GM06990 (cell line): Measurements from ENCODE around the gene GNB2.

Source experiments
- DNase-seq: peaks from one replicate; pipeline ENCODE4 v3.0.0-alpha.2; 2011; ENCODE audit not compliant: insufficient read length; ENCODE audit errors: extremely low read depth
- H3K27me3 ChIP-seq: replicated peaks from 2 replicates; pipeline ENCODE4 v1.6.0; 2011; ENCODE audit warnings: low read length; ENCODE audit not compliant: control insufficient read depth, insufficient read depth
- H3K36me3 ChIP-seq: 2 replicates; pipeline ENCODE4 v1.5.1; 2011; ENCODE audit warnings: low read length; ENCODE audit not compliant: control insufficient read depth, insufficient read depth
- H3K4me3 ChIP-seq: replicated peaks from 2 replicates; pipeline ENCODE4 v1.5.1; 2011; ENCODE audit warnings: low read depth, mild to moderate bottlenecking, control low read depth, low read length
- TF ChIP-seq, protein P1 (sequence below): IDR thresholded peaks from 2 replicates; pipeline ENCODE4 v1.5.1; 2011; ENCODE audit warnings: low read length, control low read depth, mild to moderate bottlenecking, inconsistent platforms; ENCODE audit not compliant: insufficient read depth, poor library complexity, severe bottlenecking

The GNB2 gene

GRCh38 chr7:100686822-100687211, 13.3 kb downstream of the GNB2 start:
- TF ChIP-seq, protein P1, sequence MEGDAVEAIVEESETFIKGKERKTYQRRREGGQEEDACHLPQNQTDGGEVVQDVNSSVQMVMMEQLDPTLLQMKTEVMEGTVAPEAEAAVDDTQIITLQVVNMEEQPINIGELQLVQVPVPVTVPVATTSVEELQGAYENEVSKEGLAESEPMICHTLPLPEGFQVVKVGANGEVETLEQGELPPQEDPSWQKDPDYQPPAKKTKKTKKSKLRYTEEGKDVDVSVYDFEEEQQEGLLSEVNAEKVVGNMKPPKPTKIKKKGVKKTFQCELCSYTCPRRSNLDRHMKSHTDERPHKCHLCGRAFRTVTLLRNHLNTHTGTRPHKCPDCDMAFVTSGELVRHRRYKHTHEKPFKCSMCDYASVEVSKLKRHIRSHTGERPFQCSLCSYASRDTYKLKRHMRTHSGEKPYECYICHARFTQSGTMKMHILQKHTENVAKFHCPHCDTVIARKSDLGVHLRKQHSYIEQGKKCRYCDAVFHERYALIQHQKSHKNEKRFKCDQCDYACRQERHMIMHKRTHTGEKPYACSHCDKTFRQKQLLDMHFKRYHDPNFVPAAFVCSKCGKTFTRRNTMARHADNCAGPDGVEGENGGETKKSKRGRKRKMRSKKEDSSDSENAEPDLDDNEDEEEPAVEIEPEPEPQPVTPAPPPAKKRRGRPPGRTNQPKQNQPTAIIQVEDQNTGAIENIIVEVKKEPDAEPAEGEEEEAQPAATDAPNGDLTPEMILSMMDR = no peak
- DNase-seq = no peak
- Histone ChIP-seq H3K4me3 (no peak overlapping the region), H3K27me3 (no peaks in the 10 kb centered on the region), H3K36me3 (peaks cover 41% of the 10 kb centered on the region)

- Histone ChIP-seq H3K36me3 (peaks cover 36% of the 10 kb centered on the region), H3K27me3 (no peaks in the 10 kb centered on the region), H3K4me3 (no peak overlapping the region)
- no peak for DNase-seq
- TF ChIP-seq, protein P1 = no peak
Measured at GRCh38 chr7:100687261-100687660, 13.7 kb downstream of the GNB2 start.

DNA sequence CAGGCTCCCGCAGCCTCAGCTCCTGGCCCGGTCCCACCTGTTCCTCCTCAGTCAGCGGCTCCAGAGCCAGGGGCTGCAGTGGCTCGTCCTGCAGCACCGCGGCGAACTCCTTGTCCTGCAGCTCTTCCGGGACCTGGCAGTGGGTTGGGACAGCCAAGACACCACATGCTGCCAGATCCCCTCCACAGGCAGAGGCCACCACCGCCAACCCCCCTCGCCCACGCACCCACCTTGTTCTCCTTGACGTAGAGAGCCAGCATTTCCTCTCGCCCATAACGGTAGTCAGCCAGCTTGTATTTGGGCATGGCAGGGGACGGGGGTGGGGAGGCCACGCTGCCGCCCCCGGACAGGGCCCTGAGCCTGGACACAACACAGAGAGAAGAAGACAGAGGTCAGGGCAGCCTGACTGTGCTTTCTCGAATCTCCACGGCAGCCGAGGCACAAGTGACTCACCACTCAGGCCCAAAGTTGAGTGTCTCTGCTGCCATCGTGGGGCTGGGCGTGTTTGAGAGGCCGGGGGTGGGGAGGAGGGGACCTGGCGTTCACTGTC, 14.3 kb downstream of the GNB2 start:
- H3K4me3 ChIP-seq = no peak overlapping the region
- peaks cover 34% of the 10 kb centered on the region for H3K36me3 ChIP-seq
- TF ChIP-seq, protein P1 = no peak
- H3K27me3 ChIP-seq = no peaks in the 10 kb centered on the region
- no peak for DNase-seq

DNA sequence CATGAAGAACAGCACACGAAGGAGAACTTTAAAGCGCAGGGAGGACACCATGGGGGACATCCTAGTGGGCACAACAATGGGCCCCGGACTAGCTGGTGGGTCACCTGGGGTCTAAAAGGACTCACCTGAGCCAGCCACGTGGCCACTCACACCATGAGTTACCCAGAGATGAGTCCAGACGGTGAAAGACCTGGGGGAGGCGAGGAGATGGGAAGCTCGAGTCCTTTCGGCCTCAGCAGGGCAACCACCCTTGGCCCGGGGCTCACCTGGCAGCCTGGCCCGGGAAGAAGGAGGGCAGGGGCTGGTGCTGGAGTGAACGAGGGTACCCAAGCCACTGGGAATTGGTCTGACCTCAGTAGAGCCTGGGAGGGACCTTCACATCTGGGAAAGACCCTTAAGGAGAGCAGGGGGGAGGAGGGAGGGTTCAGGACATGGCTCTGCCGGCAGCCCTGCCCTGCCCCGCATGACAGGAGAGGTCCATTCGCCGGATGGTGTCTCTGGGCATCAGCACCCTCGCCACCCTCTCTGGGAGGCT, 14.9 kb downstream of the GNB2 start:
- no peak overlapping the region for H3K4me3 ChIP-seq
- H3K27me3 ChIP-seq = no peaks in the 10 kb centered on the region
- no peak for DNase-seq
- TF ChIP-seq, protein P1 = no peak
- H3K36me3 ChIP-seq = peaks cover 30% of the 10 kb centered on the region

DNA sequence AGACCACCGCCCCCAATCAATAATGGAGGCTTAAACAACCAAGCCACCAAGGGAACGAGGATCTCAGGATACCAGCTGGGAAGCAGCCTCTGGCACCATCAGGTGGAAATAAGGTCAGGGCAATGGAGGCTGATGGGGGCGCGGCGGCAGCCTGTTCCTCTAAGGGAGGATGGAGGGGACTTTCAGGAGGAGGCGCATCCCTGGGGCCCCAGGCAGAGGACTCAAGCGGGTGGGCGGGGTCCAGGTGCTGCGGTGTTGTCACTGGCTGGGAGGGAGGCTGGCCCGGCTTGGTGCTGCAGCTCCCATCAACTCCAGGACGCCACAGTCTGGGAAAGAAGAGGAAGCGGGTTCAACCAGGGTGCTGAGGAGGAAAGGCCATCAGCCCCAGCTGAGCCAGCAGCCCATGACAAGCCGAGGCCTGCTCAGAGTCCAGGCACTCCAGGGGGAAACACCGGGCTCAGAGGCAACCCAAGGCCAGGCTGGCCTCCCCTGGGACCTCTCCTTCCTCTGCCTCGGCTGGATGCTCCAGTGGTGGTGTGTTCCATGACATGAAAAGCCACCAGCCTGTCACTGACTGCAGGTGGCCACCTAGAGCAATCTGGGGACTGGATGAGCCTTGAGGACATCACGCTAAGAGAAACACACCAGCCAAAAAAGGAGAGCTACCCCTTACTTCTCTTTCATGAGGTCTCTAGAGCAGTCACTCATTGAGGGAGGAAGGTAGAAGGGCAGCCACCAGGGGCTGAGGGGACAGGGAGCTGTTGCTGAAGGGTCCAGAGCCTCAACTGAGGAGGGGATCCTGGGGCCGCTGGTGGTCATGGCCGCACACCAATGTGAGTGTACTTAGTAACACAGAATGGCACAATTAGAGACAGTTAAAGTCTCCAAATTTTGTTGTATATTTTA, 15.9 kb downstream of the GNB2 start:
- no peak for DNase-seq
- TF ChIP-seq, protein P1 = no peak
- Histone ChIP-seq H3K27me3 (no peaks in the 10 kb centered on the region), H3K36me3 (peaks cover 24% of the 10 kb centered on the region), H3K4me3 (no peak overlapping the region)
